ENCODE data around the gene PHRF1.

GRCh38 chr11:617912-618682, 41.8 kb downstream of the PHRF1 start:
- TF ChIP-seq POLR2AphosphoS5 (IDR thresholded peaks at IDR 0.05) (no peak), CTCF (IDR thresholded peaks at IDR 0.05) (no peak), POLR2A (IDR thresholded peaks at IDR 0.05) (no peak)

All from upper lobe of left lung (tissue), 4 donors.